KBM-7 (cell line): Measurements from ENCODE around the gene TRABD2B.

Source experiments
- DNase-seq: peaks from one replicate; pipeline ENCODE4 v3.0.0-alpha.2; 2015
- in situ Hi-C: fragments of 300-500 bp; cut with MboI; formaldehyde crosslinking; loops from 2 replicates; pipeline ENCODE4 v1.14.3; 2020; ENCODE audit warnings: low sequenced_read_pairs, low pct_unique_long_range_greater_than_20kb, mixed read lengths

The TRABD2B gene

DNA sequence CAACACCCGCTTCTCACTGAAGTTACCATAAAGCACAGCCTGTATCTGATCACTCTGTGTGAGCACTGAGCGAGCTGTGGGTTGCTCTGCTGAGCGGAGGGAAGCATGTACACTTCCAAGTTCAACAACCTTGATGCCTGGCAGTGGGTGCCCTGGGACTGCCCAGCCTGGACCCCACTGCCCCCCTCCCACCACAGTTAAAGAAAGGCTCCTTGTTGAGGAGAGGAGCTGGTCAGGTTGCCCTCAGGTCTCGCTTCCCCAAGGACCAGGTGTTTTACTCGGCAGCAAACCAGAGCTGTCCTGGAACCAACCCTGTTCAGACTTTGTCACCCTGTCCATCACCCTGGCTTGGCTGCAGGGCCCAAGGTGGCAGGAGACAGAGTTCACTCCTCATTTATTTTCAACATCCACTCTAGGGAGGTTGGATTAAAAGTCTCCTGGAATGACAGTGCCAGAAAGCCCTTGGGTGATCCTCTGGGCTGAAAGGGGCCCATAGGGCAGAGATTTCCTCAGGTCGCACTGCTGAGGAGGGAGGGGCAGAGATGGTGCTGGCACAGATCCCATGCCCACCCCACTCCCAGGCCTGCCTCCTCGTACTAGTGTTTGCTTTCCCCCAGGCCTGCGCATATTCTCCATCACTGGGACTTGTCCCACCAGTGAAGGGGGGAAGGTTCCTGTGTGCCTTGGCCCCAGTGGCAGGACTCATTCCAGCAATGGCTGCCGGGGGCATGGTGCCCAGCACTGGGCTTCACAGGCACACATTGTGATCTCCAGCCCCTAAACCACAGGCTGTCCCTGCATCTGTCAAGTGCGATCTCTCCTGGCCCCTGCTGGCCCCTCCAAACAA, 101.7 kb downstream of the TRABD2B start:
- DNase-seq = no peak
- in situ Hi-C loops = no loop called here

DNA sequence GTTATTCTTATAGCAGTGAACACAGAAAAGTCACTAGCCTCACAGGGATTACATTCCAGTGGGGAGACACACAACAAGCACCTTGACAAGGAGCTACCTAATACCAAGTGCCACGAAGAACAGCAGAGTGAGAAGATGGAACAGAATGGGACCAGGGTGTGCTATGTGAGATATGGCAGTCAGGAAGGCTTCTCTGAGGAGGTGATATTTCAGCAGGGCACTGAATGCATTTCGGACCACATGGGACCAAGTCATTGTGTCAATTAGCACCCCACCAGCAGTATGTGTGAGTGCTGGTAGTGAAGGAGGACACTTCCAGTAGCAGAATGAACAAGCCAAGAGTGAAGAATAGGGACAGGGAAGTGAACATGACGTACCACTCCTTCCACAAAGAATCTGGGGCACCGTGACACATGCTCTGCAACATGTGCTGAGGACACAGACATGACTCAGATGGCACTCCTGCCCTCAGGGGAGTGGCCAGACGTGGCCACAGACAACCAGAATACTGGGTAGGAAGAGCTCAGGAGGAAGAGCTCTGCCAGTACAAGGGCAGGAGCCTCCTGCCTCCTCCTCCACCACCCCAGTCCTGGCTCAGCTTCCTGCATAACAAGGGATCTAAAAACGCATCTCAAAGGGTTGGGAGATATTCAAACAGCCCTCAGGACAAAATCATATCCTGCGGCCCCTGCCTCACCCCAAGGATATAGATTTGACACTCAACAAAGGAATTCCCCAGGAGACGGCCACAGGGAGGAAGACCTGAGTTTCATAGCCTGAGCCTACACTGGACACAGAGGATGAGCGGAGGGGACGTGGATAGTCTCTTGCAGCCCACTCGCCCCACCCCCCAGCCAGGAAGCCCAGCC, 102.5 kb downstream of the TRABD2B start:
- in situ Hi-C loops = no loop called here
- DNase-seq = no peak

DNA sequence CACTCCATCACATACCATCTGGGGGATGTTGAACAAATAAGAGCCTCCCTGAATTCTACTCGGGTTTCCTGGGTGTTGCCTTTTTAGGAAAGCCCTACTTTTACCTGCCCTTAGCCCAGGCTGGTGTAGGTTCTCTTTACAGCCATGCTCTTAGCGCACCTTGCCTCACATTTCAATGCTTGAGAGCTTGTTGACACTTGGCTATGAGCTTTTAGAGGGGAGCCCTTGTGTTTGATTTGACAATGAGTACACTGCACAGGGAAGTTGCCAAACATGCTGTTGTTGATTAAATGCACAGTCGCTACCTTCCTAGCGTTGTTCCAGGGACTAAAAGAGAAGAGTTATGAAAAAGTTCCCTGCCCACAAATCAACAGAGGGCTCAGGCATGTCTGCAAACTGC, 103.8 kb downstream of the TRABD2B start:
- DNase-seq = no peak

DNA sequence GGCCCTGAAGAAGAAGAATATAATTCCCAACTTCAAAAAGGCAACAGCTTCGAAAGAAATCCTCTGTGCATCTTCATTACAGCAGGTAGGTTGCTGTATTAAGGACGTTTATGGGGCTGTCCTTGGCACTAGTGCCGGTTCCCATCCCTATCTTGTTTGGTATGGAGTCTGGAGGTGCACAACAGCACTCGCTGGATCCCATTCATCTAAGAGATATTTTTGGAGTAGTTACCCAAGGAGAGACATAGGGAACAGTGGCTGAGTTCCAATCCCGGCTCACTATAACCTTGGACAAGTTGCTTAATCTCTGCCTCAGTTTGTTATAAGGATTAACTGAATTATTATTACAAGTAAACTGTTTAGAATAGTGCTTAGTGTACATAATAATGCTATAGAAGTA, 106.4 kb downstream of the TRABD2B start:
- in situ Hi-C loops = no loop called here
- DNase-seq = no peak

More for the DNA sequence above, 103.8 kb downstream of the TRABD2B start:
- in situ Hi-C loops = no loop called here

DNA sequence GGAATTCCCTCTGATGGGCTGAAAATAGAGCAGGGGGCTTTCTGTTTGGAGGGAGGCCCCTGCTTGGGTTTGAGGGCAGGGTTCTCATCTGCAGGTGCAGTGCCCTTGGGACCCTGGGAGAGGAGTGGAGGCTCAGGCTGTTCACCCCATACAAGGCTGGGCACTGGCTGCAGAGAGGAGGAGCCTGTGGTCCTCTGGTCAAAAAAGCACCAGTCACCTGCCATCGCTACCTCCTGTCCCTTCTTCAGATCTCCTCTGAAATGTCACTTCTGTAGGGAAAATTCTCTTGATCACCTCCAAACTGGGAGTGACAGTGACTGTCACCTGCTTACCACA, 108.9 kb downstream of the TRABD2B start:
- DNase-seq = no peak
- in situ Hi-C loops = no loop called here

DNA sequence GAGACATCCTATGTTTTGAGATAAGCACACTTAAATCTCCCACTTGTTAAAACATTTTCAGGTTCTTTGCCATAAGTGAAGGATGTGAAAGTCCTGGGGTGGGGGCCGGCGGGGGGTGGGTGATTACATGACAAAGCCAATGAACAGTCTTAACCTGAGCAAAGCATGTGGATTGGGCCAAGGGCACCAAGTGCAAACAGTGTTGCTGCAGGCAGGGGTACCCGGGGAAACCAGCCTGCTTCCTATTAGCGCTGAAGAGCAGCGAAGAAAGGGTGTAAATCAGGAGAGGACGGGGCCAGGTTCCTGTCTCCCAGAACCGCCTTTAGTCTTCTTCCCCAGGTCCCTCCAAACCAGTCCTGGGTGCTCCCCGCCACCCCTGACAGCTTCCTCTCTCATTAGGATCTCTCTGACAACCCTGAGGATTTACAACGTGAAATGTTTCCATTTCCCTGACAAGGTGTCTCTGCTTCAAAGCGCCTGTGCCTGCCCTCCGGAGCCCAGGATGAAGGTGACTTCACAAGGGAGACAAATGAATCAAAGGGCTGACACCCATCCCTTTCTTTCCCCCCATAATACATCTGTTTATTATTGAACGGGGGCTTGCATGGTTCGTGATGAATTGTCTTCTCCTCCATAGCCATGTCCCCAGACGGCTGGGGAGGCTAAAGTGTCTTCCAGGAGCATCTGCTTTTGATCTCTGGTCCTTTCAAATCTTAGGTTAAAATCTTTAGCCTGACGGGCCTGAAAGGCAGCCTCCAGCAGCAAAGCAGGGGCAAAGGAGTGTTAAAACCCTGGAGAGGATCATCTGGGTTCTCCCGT, 109.5 kb downstream of the TRABD2B start:
- in situ Hi-C loops = no loop called here
- no peak for DNase-seq

DNA sequence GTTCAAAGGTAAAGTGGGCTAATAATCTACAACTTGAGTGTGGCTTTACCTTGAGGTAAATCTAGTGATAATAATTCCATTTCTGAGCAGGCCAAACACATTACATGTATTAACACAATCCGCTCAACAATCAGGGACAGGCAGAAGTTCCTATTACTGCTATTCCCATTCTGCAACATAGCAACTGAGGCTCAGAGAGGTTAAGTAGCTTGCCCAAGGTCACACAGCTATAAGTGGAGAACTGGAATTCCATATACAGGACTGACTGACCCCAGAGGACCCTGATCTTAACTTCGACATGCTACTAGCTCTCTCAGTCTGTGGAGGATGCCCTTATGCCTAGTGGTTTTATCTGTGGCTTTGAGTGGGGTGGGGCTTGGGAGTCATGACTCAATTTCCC, 110.1 kb downstream of the TRABD2B start:
- in situ Hi-C loops = no loop called here

DNA sequence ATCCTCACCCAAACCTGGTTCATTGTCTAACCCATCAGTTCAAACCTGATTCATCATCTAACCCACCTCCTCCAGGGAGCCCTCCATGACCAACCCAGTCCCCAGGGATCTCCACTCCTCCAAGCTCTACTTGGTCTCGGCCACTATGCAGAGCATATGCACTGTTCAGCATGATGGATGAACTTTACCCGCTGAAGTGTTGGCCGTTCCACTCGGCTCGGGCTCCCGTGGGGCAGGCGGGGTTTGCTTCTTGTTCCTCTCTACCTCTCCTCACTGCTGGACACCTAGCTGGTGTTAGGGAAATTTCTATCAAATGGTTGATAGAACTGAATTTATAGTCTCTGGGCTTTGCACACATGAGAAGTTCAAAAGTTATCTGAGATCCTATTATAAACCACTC, 111.0 kb downstream of the TRABD2B start:
- DNase-seq = no peak
- in situ Hi-C loops = no loop called here

More for the DNA sequence above, 110.1 kb downstream of the TRABD2B start:
- no peak for DNase-seq

DNA sequence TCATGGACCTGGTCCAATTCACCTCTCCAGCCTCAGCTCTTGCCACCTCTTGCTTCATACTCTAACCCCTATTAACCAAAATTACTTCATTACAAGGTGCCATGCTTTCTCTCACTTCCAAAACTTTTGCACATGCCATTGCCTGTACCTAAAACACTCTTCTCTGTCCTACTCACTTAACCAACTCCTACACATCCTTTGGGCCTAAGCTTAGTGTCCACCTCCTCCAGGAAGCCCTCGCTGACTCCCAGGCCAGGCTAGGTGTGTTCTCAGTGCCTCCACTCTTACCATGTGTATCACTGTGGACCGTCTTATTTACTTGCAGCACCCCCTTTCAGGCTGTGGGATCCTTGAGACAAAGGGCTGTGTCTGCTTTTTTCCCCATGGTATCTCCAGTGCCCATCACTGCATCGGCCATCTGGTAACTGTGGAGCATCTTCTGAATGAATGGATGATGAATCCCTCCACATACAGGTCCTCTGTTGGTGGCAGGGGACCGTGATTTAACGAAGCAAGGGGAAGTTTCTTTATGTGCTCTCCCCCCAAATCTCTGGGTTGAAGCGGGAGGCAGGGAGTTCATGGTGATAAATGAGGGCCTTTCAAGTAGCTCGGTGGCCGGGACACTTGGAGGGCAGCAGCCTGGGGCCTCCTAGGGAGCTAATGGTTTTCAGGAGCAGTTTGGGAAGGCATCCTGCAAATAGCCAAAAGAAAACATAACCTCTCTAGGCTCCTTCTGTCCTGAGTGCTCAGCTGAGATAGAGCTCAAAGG, 111.9 kb downstream of the TRABD2B start:
- in situ Hi-C loops = no loop called here
- no peak for DNase-seq

DNA sequence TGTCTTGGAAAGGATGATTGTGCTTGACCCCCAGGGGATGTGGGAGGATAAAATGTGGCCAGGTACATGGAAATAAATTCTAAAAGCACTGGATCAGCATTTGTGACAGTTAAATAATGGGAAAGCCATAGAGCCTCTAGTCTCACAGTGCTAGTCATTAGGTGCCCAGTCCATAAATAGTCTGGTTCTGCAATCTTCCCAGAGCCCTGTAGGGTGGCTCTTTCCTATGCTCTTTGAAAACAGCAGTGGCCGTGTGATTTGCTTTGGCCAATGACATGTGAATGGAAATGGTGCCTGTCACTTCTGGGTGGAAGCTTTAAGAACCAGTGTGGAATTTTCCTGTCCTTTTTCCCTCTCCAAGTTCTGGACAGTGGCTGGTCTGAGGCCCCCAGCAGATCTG, 113.2 kb downstream of the TRABD2B start:
- no peak for DNase-seq

DNA sequence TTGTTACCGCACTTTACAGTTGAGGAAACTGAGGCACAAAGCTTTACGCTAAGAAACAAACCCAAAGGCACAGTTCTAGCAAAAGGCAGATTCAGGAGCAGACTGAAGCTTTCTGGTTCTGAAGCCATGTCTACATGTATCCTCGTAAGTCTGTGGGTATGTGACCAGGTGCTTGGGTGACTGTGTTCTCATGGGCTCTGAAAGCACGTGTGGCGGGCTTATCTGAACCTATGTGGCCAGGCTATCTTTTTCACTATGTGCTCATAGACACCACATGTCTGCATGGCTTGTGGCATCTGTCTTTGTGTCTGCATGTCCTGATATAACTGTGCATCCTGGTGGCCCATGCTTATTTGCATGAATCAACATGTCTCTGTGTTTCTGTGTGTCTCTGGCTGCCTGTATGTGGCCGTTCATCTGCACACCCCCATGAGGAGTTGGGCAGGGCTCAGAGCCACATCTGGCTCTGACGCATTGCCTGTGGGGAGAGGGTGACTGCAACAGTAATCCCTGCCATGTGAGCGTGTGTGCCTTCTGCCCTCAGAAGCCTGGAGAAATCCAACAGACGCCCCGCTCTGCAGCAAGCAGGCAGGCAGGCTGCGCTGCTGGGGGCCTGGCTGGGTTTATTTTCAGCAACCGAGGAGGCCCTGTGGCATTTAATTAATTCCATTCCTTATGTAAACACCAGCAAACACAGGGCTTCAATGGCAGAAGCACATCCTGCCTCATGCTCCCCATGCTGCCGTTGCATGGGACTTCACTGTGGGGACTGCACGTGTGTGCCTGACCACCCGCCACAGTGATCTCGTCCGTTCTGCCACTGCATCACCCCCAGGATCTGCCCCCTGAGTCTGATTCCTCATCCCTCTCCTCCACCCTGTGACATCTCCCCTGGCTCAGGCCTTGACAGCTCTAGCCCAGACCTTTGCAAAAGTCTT, 115.4 kb downstream of the TRABD2B start:
- in situ Hi-C loops = no loop called here
- no peak for DNase-seq

More for the DNA sequence above, 113.2 kb downstream of the TRABD2B start:
- in situ Hi-C loops = no loop called here

DNA sequence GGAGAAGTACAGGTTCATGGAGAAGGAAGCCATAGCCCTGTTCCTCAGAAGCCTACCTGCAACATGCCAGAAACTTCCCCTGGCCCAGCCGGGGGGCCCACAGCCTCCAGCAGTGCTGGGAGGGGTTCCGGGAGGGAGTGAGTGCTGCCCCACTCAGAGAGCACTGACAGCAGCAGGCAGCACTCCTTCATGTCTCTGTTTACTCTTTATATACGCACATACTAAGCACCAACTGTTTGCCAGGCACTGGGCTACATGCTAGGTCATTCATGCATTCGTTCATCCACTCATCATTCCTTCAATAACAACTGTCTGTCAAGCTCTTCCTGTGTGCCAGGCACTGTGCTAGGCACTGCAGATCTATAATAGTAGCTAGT, 120.6 kb downstream of the TRABD2B start:
- in situ Hi-C loops = no loop called here
- DNase-seq = no peak

DNA sequence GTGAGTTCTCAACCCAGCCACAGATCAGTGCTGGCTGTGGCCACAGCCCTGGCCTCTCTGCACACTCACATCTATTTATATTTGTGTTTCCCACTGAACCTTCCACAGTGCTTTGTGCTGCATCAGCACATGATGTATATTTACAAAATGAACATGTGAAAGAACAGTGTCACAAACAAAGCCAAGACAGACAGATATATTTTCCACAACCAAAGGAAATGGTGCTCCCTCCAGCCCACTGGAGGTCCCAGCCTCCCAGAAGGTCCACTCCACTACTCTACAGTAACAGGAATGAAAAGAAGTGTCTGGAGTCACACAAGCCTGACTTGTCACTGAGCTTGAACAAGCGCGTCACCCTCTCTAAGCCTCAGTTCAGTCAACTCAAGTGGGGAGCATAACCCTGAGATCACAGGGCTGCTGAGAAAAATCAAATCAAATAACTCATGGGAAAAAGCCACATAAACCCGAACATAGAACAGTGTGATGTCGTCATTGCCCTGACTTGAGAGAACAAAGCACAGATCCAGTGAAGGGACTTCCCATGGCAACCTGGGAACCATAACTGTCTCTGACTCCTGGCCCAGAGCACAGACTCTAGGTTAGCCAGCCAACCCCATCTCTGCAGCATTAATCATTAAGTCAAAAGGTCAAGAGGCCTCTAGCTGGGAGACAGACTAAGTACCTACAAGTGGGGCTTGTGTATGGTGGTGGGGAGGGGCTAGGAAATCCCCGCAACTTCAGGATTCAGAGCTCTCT, 121.2 kb downstream of the TRABD2B start:
- no peak for DNase-seq

DNA sequence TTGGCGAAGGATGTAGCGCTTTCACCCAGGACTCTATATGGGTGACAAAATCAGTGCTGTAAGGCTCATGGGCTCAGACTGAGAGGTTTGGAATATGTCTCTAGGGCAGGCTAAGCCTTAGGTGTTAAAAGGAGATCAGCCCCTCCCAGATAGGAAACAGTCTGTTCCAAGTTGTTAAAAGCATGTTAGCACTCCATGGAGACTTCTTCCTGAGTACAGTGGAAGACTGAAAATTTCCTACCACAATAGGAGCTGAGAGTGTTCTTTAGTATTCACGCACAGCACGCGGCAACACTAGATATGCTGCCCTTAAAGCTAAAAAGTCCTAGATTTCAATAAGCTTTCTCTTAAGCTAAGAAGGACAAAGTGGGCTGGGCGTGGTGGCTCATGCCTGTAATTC, 122.1 kb downstream of the TRABD2B start:
- no peak for DNase-seq
- in situ Hi-C loops = no loop called here

More for the DNA sequence above, 121.2 kb downstream of the TRABD2B start:
- in situ Hi-C loops = no loop called here

DNA sequence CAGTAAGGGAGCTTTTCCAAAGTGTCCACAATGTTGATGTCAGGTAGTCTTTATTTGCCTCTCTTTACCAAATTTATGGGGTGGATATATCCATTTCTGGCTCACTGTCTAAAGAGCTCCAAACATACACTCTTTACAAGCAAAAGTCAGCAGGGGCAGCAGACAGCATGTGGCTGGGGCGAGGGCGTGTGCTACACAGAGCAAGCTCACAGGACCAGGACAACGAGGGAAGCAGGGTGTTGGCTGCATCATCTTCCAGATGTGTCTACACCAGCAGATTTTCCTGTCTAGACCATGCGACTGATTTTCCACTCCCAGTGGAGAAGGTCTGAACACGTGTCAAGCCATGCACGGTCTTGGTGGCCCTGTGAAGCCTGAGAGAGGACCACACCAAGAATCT, 123.8 kb downstream of the TRABD2B start:
- no peak for DNase-seq
- in situ Hi-C loops = no loop called here

DNA sequence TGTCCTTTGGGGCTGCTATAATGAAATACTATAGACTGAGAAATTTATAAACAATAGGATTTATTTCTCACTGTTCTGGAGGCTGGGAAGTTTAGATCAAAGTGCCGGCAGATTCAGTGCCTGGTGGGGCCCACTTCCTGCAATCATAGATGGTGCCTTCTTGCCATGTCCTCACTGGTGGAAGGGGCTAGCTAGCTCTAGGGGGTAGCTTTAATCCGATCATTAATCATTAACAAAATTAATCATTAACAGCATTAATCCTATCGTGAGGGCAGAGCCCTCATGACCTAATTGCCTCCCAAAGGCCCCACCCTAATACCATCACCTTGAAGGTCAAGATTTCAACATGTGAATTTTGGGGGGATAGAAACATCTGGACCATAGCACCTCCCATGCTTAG, 124.3 kb downstream of the TRABD2B start:
- in situ Hi-C loops = no loop called here
- DNase-seq = no peak

DNA sequence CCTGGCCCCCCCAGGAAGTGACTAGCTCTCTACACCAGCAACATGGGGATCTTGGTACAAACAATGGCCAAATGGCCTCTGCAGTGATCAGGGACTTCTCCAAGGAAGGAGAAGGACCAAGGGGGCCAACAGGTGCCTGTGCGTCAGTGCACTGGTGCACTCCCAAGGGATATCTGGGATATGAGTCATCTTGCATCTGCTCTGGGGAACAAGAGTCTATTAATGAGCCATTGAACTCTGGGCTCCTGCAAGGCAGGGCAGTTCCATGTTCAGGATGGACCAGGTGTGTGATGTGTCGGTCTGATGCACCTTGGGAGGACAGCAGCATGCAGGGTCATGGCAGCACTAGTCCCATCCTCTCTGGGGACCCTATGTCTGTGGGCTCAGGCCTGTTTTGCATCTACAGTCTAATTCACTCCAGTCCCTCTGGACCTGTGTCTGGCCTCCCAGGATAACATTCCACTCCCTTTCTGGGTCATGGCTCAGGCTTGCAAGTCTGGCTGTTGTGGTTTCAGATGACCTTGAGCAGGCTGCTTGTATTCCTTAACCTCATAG, 125.3 kb downstream of the TRABD2B start:
- no peak for DNase-seq
- in situ Hi-C loops = no loop called here
